ENCODE data around the gene PTH1R. TPM values are rescaled to one million over a fixed set of nuclear protein-coding genes. Genes with fewer than 3 reads are reported as not detected.

The PTH1R gene
- total and polyA plus RNA-seq, 10 of the 15 experiments (the other 5 are each of a cell fraction or from before 2014, with no cell fraction given), result not detected

- TF ChIP-seq, protein P1, sequence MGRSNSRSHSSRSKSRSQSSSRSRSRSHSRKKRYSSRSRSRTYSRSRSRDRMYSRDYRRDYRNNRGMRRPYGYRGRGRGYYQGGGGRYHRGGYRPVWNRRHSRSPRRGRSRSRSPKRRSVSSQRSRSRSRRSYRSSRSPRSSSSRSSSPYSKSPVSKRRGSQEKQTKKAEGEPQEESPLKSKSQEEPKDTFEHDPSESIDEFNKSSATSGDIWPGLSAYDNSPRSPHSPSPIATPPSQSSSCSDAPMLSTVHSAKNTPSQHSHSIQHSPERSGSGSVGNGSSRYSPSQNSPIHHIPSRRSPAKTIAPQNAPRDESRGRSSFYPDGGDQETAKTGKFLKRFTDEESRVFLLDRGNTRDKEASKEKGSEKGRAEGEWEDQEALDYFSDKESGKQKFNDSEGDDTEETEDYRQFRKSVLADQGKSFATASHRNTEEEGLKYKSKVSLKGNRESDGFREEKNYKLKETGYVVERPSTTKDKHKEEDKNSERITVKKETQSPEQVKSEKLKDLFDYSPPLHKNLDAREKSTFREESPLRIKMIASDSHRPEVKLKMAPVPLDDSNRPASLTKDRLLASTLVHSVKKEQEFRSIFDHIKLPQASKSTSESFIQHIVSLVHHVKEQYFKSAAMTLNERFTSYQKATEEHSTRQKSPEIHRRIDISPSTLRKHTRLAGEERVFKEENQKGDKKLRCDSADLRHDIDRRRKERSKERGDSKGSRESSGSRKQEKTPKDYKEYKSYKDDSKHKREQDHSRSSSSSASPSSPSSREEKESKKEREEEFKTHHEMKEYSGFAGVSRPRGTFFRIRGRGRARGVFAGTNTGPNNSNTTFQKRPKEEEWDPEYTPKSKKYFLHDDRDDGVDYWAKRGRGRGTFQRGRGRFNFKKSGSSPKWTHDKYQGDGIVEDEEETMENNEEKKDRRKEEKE (IDR thresholded peaks at IDR 0.05), result no peak
- 0 out of 2 replicates have a peak, but pooled peaks have one; percentile 28 for TF ChIP-seq LARP7 (IDR thresholded peaks at IDR 0.05)
- no peak for TF ChIP-seq SMAD1 (IDR thresholded peaks at IDR 0.05; ENCODE audit: low read depth, partially characterized antibody)
These were observed 70.7 kb downstream of the PTH1R start (continued) for GRCh38 chr3:46947981-46948791.

GRCh38 chr3:46948830-46949671 lies 71.5 kb downstream of the PTH1R start:
- ChIA-PET CTCF (interaction anchor here (0.7 to 4.5 kb wide), 4 partner anchors 13 to 571 kb away, joined by 3 to 27 read pairs (median 6); no protein-coding TSS in a partner anchor), POLR2A (interaction anchor here (3.5 to 10.1 kb wide), 2 partner anchors 10 to 18 kb away, joined by 21 to 163 read pairs; no protein-coding TSS in a partner anchor), RAD21 (ENCODE audit: unreplicated experiment) (interaction anchor here (1.4 to 3.2 kb wide), 3 partner anchors 10 to 22 kb away, joined by 3 to 21 read pairs (median 11); no protein-coding TSS in a partner anchor), SMC1A (ENCODE audit: uncharacterized antibody, unreplicated experiment) (interaction anchor here (0.6 to 17.2 kb wide), 4 partner anchors 8 to 36 kb away, joined by 3 to 298 read pairs (median 6); no protein-coding TSS in a partner anchor)
- BruUV-seq (replicated peaks), result no TSS peak
- no peak for DNase-seq (ENCODE audit: low read depth, low spot score)
- H3K4me2 ChIP-seq (ENCODE audit: control insufficient read depth, insufficient read depth), result peak overlapping the region; percentile 89
- intact Hi-C loops (cut with micrococcal nuclease; ENCODE audit: unreplicated experiment) (no loop called here), in situ Hi-C loops (cut with MboI) (no loop called here)
- 23% methylated on average over 6 of the region's 6 CpGs for WGBS (ENCODE audit: insufficient coverage, insufficient replicate concordance, low lambda C conversion rate, missing lambda C conversion rate)
- H3K27ac ChIP-seq (ENCODE audit: control insufficient read depth, insufficient read depth), result peak overlapping the region; percentile 73
- peaks cover 6% of the 10 kb centered on the region; the same call in 1 of the 2 replicates for H4K20me1 ChIP-seq (ENCODE audit: control insufficient read depth, insufficient read depth)
- no peaks in the 10 kb centered on the region; the same call in 2 of the 3 replicates for H3K9me3 ChIP-seq (replicated peaks; ENCODE audit: control insufficient read depth, insufficient read depth, low read length)
- peaks cover 54% of the 10 kb centered on the region for H3K4me1 ChIP-seq (ENCODE audit: control insufficient read depth, insufficient read depth, low read length)
- H3K36me3 ChIP-seq (ENCODE audit: control insufficient read depth in 2 of 2, insufficient read depth in 2 of 2, low read length in 1 of 2), result peaks cover 16 to 31% of the 10 kb centered on the region in 2 experiments
- H3K4me3 ChIP-seq, result peak overlapping the region; percentile 33; the same call in 1 of the 2 replicates
- peaks cover 95% of the 10 kb centered on the region for H3K79me2 ChIP-seq (ENCODE audit: control insufficient read depth, insufficient read depth, low read length)
- no peak overlapping the region for H2AFZ ChIP-seq (ENCODE audit: control insufficient read depth, low read depth, low read length)
- H3K9ac ChIP-seq (ENCODE audit: control insufficient read depth, insufficient read depth, low read length), result no peak overlapping the region
- peak; percentile 62 for ATAC-seq
- FAIRE-seq, result peak; percentile 76
- H3K27me3 ChIP-seq (replicated peaks in 1 of 2; ENCODE audit: control insufficient read depth in 2 of 2, insufficient read depth in 2 of 2, low read length in 1 of 2), result no peaks in the 10 kb centered on the region
- no peak for TF ChIP-seq POLR2AphosphoS2 (IDR thresholded peaks at IDR 0.05; ENCODE audit: low read depth, low read length)
- no peak for TF ChIP-seq KAT2A (conservative IDR thresholded peaks at IDR 0.05; ENCODE audit: control insufficient read depth, low read depth, low read length)
- TF ChIP-seq LARP7 (IDR thresholded peaks at IDR 0.05), result no peak
- no peak for TF ChIP-seq TCF3 (IDR thresholded peaks at IDR 0.05; ENCODE audit: borderline replicate concordance, insufficient read depth, low read depth, low read length)
- TF ChIP-seq, protein P2, sequence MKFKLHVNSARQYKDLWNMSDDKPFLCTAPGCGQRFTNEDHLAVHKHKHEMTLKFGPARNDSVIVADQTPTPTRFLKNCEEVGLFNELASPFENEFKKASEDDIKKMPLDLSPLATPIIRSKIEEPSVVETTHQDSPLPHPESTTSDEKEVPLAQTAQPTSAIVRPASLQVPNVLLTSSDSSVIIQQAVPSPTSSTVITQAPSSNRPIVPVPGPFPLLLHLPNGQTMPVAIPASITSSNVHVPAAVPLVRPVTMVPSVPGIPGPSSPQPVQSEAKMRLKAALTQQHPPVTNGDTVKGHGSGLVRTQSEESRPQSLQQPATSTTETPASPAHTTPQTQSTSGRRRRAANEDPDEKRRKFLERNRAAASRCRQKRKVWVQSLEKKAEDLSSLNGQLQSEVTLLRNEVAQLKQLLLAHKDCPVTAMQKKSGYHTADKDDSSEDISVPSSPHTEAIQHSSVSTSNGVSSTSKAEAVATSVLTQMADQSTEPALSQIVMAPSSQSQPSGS (IDR thresholded peaks at IDR 0.05; ENCODE audit: low read length), result no peak
- no peak for TF ChIP-seq RB1 (IDR thresholded peaks at IDR 0.05; ENCODE audit: borderline replicate concordance)
- no peak for TF ChIP-seq WRNIP1 (IDR thresholded peaks at IDR 0.05; ENCODE audit: borderline replicate concordance, low read depth, low read length)
- no peak for TF ChIP-seq CREB1 (IDR thresholded peaks at IDR 0.05; ENCODE audit: low read depth)
- no peak for TF ChIP-seq ASH2L (IDR thresholded peaks at IDR 0.05; ENCODE audit: borderline replicate concordance, low read depth)
- no peak for TF ChIP-seq NBN (IDR thresholded peaks at IDR 0.05)
- no peak for TF ChIP-seq BRCA1 (IDR thresholded peaks at IDR 0.05; ENCODE audit: low read depth, low read length)
- no peak for TF ChIP-seq RFX5 (IDR thresholded peaks at IDR 0.05; ENCODE audit: low read depth, low read length)
- TF ChIP-seq ETV6 (conservative IDR thresholded peaks at IDR 0.05 in 1 of 2, IDR thresholded peaks at IDR 0.05 in 1 of 2; ENCODE audit: borderline replicate concordance in 1 of 2, low read depth in 1 of 2), result no peak
- TF ChIP-seq BMI1 (IDR thresholded peaks at IDR 0.05; ENCODE audit: borderline replicate concordance), result no peak

Data from GM12878 (cell line).